ENCODE results near the gene CDC27. TPM values are rescaled to one million over a fixed set of nuclear protein-coding genes. Genes with fewer than 3 reads are reported as not detected.
"Not testable (repeated sequence)": the region's sequence is repeated elsewhere in the genome, so short reads cannot be mapped to it uniquely, and the experiment has no call there.

CDC27 gene
- total RNA-seq, 3 donors from 2014 or later, result 52.0 to 67.5 (median 54.8) TPM

GRCh38 chr17:47219621-47220475, 30.8 kb upstream of the CDC27 start:
- intact Hi-C loops (cut with DNase I, micrococcal nuclease), result loop anchor here in 1 of 2 donors (10.0 kb wide), 1 partner anchor 395 kb away; no protein-coding TSS in a partner anchor
- TF ChIP-seq CTCF (IDR thresholded peaks at IDR 0.05), result no peak
- ATAC-seq (no peak), DNase-seq (no peak)
- H3K4me1 ChIP-seq (ENCODE audit: low read depth), result no peaks in the 10 kb centered on the region
- H3K36me3 ChIP-seq (ENCODE audit: low read depth), result no peaks in the 10 kb centered on the region
- no peaks in the 10 kb centered on the region for H3K9me3 ChIP-seq
- no peak overlapping the region for H3K4me3 ChIP-seq

- no peaks in the 10 kb centered on the region for H3K9me3 ChIP-seq
- H3K4me1 ChIP-seq (ENCODE audit: low read depth), result no peaks in the 10 kb centered on the region
- no peak overlapping the region for H3K4me3 ChIP-seq
- no peak for TF ChIP-seq CTCF (IDR thresholded peaks at IDR 0.05)
- no peak for ATAC-seq
- intact Hi-C loops (cut with DNase I, micrococcal nuclease), result no loop called here
- no peaks in the 10 kb centered on the region for H3K36me3 ChIP-seq (ENCODE audit: low read depth)
- no peak for DNase-seq
Observed at GRCh38 chr17:47218896-47219430, 29.9 kb upstream of the CDC27 start.

- H3K4me1 ChIP-seq (ENCODE audit: low read depth); H3K36me3 ChIP-seq (ENCODE audit: low read depth); H3K4me3 ChIP-seq; intact Hi-C loops (cut with DNase I, micrococcal nuclease); DNase-seq; H3K9me3 ChIP-seq: not testable (repeated sequence)
- ATAC-seq, result peak; percentile 49
Observed at GRCh38 chr17:47217279-47217678, 28.2 kb upstream of the CDC27 start.

GRCh38 chr17:47216821-47217220, 27.7 kb upstream of the CDC27 start:
- H3K36me3 ChIP-seq (ENCODE audit: low read depth); intact Hi-C loops (cut with DNase I, micrococcal nuclease); ATAC-seq: not testable (repeated sequence)

GRCh38 chr17:47214931-47215330, 25.8 kb upstream of the CDC27 start:
- no peak for TF ChIP-seq CTCF (IDR thresholded peaks at IDR 0.05)
- Histone ChIP-seq H3K36me3 (ENCODE audit: low read depth) (no peaks in the 10 kb centered on the region), H3K9me3 (no peaks in the 10 kb centered on the region), H3K4me3 (no peak overlapping the region), H3K4me1 (ENCODE audit: low read depth) (no peaks in the 10 kb centered on the region)
- ATAC-seq (no peak), DNase-seq (no peak)
- intact Hi-C loops (cut with DNase I, micrococcal nuclease), result no loop called here

More at GRCh38 chr17:47216821-47217220, 27.7 kb upstream of the CDC27 start:
- not testable (repeated sequence) for H3K9me3 ChIP-seq; DNase-seq; H3K4me3 ChIP-seq; H3K4me1 ChIP-seq (ENCODE audit: low read depth)

GRCh38 chr17:47213540-47213939, 24.4 kb upstream of the CDC27 start:
- Histone ChIP-seq H3K4me3 (no peak overlapping the region), H3K4me1 (ENCODE audit: low read depth) (no peaks in the 10 kb centered on the region), H3K9me3 (no peaks in the 10 kb centered on the region), H3K36me3 (ENCODE audit: low read depth) (no peaks in the 10 kb centered on the region)
- DNase-seq (no peak), ATAC-seq (no peak)
- intact Hi-C loops (cut with DNase I, micrococcal nuclease), result no loop called here
- TF ChIP-seq CTCF (IDR thresholded peaks at IDR 0.05), result no peak

Measured in mucosa of descending colon (tissue), 3 donors.